HepG2 (cell line): ENCODE results near the gene NRAS. TPM values are rescaled to one million over a fixed set of nuclear protein-coding genes. Genes with fewer than 3 reads are reported as not detected.

ENCODE experiments used
- BRCA1 ChIP-seq: sonication (generic); formaldehyde crosslinking; IDR thresholded peaks from 2 replicates; pipeline ENCODE4 v1.4.0; 2020; ENCODE audit warnings: missing genetic modification reagents
- MAZ ChIP-seq, 2 experiments: sonication (generic) in 1 of 2; formaldehyde crosslinking in 1 of 2; IDR thresholded peaks; 2 replicates each; pipeline versions ENCODE4 v1.5.0 to v1.6.1; 2012 to 2020; ENCODE audit warnings: low read depth in 2 of 2, mild to moderate bottlenecking in 2 of 2, borderline replicate concordance in 1 of 2, improper control_type of control experiment in 1 of 2, low read length in 1 of 2, missing genetic modification reagents in 1 of 2, moderate library complexity in 1 of 2
- MEIS2 ChIP-seq: sonication (generic); formaldehyde crosslinking; IDR thresholded peaks from 2 replicates; pipeline ENCODE4 v1.9.0; 2021; ENCODE audit warnings: mild to moderate bottlenecking, missing genetic modification reagents
- REL ChIP-seq: sonication (generic); formaldehyde crosslinking; conservative IDR thresholded peaks from 2 replicates; pipeline ENCODE4 v1.8.0; 2022; ENCODE audit warnings: mild to moderate bottlenecking, missing genetic modification reagents, moderate library complexity
- SPEN ChIP-seq: sonication (generic); formaldehyde crosslinking; IDR thresholded peaks from 2 replicates; pipeline ENCODE4 v1.5.1; 2020; ENCODE audit warnings: low read depth, mild to moderate bottlenecking, missing genetic modification reagents
- ZBTB7A ChIP-seq: sonication (generic); formaldehyde crosslinking; IDR thresholded peaks from 2 replicates; pipeline ENCODE4 v1.8.0; 2022; ENCODE audit warnings: mild to moderate bottlenecking, missing genetic modification reagents
- polyA plus RNA-seq, 8 experiments: library from polyadenylated mRNA; depleted of rRNA in 3 of 8; stranded (reverse) in 7 of 8; unstranded in 1 of 8; fragments of >200 nt; fragmentation: Illumina TruSeq in 4 of 8; extraction: Trizol in 4 of 8; gene quantifications; 2 replicates each; pipeline versions ENCODE4 v1.2.1 to v1.2.3, GENCODE V29; 2011 to 2016; ENCODE audit warnings: low read depth in 4 of 8, missing spikeins in 1 of 8, mixed read lengths in 1 of 8; ENCODE audit not compliant: insufficient read depth in 1 of 8
- total RNA-seq, 5 experiments: library from RNA; depleted of rRNA; stranded (reverse); fragments of >200 nt; fragmentation: Illumina TruSeq; extraction: Trizol; gene quantifications; 2 replicates each; pipeline ENCODE4 v1.2.3, GENCODE V29; 2016; ENCODE audit warnings: low read depth in 1 of 5
- TF ChIP-seq, protein P1 (sequence below): sonication (generic); formaldehyde crosslinking; IDR thresholded peaks from 2 replicates; pipeline ENCODE4 v1.5.0; 2020; ENCODE audit warnings: missing genetic modification reagents
- TF ChIP-seq, protein P2 (sequence below): fragments of 450-650 bp; IDR thresholded peaks from 2 replicates; pipeline ENCODE4 v1.6.1; 2017
- TF ChIP-seq, protein P3 (sequence below): sonication (generic); formaldehyde crosslinking; IDR thresholded peaks from 2 replicates; pipeline ENCODE4 v1.9.0; 2021; ENCODE audit warnings: missing genetic modification reagents, borderline replicate concordance
- TF ChIP-seq, protein P4 (sequence below): sonication (generic); formaldehyde crosslinking; IDR thresholded peaks from 2 replicates; pipeline ENCODE4 v1.5.0; 2020; ENCODE audit warnings: mild to moderate bottlenecking, missing genetic modification reagents, borderline replicate concordance
- TF ChIP-seq, protein P5 (sequence below): sonication (generic); formaldehyde crosslinking; IDR thresholded peaks from 2 replicates; pipeline ENCODE4 v1.9.0; 2021; ENCODE audit warnings: missing genetic modification reagents, mild to moderate bottlenecking, borderline replicate concordance
- TF ChIP-seq, protein P6 (sequence below): sonication (generic); formaldehyde crosslinking; IDR thresholded peaks from 2 replicates; pipeline ENCODE4 v1.4.0; 2020; ENCODE audit warnings: missing genetic modification reagents, borderline replicate concordance

The NRAS gene
- total and polyA plus RNA-seq, 2 of the 13 experiments (the other 11 are each of a cell fraction or from before 2014, with no cell fraction given) = 38.6 to 58.8 TPM

DNA sequence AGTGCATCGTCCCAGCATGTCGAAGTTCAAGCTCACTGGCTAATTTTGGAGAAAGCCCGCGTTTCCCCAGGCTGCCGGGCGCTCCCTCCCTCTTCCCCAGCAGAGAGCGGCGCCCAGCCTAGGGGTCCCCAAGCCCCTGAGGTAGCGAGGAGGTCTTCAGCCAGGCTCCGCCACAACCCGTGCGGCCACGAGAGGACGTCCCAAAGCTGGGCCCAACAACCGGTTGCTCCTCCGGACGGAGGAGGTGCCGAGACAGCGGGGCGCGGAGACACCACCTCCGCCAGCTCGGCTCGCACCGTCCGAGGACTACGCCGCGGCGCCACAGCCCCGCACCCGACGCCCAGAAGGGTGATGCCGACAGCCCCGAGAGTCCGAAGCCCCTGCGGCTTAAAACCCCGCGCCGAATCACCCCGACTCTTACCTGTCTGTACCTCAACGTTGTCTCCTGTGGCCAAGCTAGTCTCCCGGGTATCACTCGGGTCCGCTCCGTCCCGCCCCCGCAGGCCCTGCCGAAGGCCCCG, 46.9 kb downstream of the NRAS start, which contains the start of gene DENND2C (continued):
- TF ChIP-seq, protein P1, sequence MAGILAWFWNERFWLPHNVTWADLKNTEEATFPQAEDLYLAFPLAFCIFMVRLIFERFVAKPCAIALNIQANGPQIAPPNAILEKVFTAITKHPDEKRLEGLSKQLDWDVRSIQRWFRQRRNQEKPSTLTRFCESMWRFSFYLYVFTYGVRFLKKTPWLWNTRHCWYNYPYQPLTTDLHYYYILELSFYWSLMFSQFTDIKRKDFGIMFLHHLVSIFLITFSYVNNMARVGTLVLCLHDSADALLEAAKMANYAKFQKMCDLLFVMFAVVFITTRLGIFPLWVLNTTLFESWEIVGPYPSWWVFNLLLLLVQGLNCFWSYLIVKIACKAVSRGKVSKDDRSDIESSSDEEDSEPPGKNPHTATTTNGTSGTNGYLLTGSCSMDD (CRISPR knock-in tag) = no peak
- TF ChIP-seq, protein P2, sequence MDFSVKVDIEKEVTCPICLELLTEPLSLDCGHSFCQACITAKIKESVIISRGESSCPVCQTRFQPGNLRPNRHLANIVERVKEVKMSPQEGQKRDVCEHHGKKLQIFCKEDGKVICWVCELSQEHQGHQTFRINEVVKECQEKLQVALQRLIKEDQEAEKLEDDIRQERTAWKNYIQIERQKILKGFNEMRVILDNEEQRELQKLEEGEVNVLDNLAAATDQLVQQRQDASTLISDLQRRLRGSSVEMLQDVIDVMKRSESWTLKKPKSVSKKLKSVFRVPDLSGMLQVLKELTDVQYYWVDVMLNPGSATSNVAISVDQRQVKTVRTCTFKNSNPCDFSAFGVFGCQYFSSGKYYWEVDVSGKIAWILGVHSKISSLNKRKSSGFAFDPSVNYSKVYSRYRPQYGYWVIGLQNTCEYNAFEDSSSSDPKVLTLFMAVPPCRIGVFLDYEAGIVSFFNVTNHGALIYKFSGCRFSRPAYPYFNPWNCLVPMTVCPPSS = no peak
- TF ChIP-seq BRCA1 (CRISPR knock-in tag) (no peak), MEIS2 (CRISPR knock-in tag) (no peak), MAZ (IDR thresholded peaks at IDR 0.05; ENCODE audit: borderline replicate concordance, low read depth, low read length) (no peak), MAZ (CRISPR knock-in tag; IDR thresholded peaks at IDR 0.05; ENCODE audit: low read depth) (peak; percentile 32), SPEN (CRISPR knock-in tag) (no peak), ZBTB7A (CRISPR knock-in tag) (peak; percentile 47; the same call in 1 of the 2 replicates), REL (CRISPR knock-in tag) (no peak)
- TF ChIP-seq, protein P3, sequence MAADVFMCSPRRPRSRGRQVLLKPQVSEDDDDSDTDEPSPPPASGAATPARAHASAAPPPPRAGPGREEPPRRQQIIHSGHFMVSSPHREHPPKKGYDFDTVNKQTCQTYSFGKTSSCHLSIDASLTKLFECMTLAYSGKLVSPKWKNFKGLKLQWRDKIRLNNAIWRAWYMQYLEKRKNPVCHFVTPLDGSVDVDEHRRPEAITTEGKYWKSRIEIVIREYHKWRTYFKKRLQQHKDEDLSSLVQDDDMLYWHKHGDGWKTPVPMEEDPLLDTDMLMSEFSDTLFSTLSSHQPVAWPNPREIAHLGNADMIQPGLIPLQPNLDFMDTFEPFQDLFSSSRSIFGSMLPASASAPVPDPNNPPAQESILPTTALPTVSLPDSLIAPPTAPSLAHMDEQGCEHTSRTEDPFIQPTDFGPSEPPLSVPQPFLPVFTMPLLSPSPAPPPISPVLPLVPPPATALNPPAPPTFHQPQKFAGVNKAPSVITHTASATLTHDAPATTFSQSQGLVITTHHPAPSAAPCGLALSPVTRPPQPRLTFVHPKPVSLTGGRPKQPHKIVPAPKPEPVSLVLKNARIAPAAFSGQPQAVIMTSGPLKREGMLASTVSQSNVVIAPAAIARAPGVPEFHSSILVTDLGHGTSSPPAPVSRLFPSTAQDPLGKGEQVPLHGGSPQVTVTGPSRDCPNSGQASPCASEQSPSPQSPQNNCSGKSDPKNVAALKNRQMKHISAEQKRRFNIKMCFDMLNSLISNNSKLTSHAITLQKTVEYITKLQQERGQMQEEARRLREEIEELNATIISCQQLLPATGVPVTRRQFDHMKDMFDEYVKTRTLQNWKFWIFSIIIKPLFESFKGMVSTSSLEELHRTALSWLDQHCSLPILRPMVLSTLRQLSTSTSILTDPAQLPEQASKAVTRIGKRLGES (CRISPR knock-in tag) = no peak
- TF ChIP-seq, protein P4, sequence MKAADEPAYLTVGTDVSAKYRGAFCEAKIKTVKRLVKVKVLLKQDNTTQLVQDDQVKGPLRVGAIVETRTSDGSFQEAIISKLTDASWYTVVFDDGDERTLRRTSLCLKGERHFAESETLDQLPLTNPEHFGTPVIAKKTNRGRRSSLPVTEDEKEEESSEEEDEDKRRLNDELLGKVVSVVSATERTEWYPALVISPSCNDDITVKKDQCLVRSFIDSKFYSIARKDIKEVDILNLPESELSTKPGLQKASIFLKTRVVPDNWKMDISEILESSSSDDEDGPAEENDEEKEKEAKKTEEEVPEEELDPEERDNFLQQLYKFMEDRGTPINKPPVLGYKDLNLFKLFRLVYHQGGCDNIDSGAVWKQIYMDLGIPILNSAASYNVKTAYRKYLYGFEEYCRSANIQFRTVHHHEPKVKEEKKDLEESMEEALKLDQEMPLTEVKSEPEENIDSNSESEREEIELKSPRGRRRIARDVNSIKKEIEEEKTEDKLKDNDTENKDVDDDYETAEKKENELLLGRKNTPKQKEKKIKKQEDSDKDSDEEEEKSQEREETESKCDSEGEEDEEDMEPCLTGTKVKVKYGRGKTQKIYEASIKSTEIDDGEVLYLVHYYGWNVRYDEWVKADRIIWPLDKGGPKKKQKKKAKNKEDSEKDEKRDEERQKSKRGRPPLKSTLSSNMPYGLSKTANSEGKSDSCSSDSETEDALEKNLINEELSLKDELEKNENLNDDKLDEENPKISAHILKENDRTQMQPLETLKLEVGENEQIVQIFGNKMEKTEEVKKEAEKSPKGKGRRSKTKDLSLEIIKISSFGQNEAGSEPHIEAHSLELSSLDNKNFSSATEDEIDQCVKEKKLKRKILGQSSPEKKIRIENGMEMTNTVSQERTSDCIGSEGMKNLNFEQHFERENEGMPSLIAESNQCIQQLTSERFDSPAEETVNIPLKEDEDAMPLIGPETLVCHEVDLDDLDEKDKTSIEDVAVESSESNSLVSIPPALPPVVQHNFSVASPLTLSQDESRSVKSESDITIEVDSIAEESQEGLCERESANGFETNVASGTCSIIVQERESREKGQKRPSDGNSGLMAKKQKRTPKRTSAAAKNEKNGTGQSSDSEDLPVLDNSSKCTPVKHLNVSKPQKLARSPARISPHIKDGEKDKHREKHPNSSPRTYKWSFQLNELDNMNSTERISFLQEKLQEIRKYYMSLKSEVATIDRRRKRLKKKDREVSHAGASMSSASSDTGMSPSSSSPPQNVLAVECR = 0 out of 2 replicates have a peak, but pooled peaks have one; percentile 36
- TF ChIP-seq, protein P5, sequence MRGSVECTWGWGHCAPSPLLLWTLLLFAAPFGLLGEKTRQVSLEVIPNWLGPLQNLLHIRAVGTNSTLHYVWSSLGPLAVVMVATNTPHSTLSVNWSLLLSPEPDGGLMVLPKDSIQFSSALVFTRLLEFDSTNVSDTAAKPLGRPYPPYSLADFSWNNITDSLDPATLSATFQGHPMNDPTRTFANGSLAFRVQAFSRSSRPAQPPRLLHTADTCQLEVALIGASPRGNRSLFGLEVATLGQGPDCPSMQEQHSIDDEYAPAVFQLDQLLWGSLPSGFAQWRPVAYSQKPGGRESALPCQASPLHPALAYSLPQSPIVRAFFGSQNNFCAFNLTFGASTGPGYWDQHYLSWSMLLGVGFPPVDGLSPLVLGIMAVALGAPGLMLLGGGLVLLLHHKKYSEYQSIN = no peak
- TF ChIP-seq, protein P6, sequence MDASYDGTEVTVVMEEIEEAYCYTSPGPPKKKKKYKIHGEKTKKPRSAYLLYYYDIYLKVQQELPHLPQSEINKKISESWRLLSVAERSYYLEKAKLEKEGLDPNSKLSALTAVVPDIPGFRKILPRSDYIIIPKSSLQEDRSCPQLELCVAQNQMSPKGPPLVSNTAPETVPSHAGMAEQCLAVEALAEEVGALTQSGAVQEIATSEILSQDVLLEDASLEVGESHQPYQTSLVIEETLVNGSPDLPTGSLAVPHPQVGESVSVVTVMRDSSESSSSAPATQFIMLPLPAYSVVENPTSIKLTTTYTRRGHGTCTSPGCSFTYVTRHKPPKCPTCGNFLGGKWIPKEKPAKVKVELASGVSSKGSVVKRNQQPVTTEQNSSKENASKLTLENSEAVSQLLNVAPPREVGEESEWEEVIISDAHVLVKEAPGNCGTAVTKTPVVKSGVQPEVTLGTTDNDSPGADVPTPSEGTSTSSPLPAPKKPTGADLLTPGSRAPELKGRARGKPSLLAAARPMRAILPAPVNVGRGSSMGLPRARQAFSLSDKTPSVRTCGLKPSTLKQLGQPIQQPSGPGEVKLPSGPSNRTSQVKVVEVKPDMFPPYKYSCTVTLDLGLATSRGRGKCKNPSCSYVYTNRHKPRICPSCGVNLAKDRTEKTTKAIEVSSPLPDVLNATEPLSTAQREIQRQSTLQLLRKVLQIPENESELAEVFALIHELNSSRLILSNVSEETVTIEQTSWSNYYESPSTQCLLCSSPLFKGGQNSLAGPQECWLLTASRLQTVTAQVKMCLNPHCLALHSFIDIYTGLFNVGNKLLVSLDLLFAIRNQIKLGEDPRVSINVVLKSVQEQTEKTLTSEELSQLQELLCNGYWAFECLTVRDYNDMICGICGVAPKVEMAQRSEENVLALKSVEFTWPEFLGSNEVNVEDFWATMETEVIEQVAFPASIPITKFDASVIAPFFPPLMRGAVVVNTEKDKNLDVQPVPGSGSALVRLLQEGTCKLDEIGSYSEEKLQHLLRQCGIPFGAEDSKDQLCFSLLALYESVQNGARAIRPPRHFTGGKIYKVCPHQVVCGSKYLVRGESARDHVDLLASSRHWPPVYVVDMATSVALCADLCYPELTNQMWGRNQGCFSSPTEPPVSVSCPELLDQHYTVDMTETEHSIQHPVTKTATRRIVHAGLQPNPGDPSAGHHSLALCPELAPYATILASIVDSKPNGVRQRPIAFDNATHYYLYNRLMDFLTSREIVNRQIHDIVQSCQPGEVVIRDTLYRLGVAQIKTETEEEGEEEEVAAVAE (CRISPR knock-in tag) = no peak
